GM12878 (cell line): ENCODE data around the gene ORC4.

Experiments used
- ATF7 ChIP-seq: fragments of 450-650 bp; IDR thresholded peaks from 2 replicates; pipeline ENCODE4 v1.6.1; 2016; ENCODE audit warnings: low read depth, mild to moderate bottlenecking
- BHLHE40 ChIP-seq, 2 experiments: fragments of 450-650 bp in 1 of 2; IDR thresholded peaks; 2 replicates each; pipeline ENCODE4 v1.6.1; 2011 to 2017; ENCODE audit warnings: low read depth in 2 of 2, borderline replicate concordance in 1 of 2, improper control_type of control experiment in 1 of 2, low read length in 1 of 2, mild to moderate bottlenecking in 1 of 2
- BMI1 ChIP-seq: fragments of 450-650 bp; IDR thresholded peaks from 2 replicates; pipeline ENCODE4 v1.6.1; 2016; ENCODE audit warnings: mild to moderate bottlenecking, moderate library complexity, borderline replicate concordance
- BRCA1 ChIP-seq: IDR thresholded peaks from 2 replicates; pipeline ENCODE4 v1.6.1; 2011; ENCODE audit warnings: low read depth, low read length, improper control_type of control experiment
- CTCF ChIP-seq, 3 experiments: IDR thresholded peaks in 2 of 3; conservative IDR thresholded peaks in 1 of 3; 2 replicates each; pipeline ENCODE4 v1.5.1; 2011; ENCODE audit warnings: low read depth in 3 of 3, low read length in 3 of 3, mild to moderate bottlenecking in 3 of 3, control low read depth in 2 of 3, moderate library complexity in 2 of 3, inconsistent platforms in 1 of 3, mixed read lengths in 1 of 3; ENCODE audit not compliant: control insufficient read depth in 2 of 3, insufficient read depth in 1 of 3; ENCODE audit errors: extremely low read depth in 1 of 3
- E2F4 ChIP-seq: IDR thresholded peaks from 2 replicates; pipeline ENCODE4 v1.6.1; 2012; ENCODE audit warnings: low read depth, low read length, improper control_type of control experiment
- POLR2A ChIP-seq: IDR thresholded peaks from 2 replicates; pipeline ENCODE4 v1.6.1; 2011; ENCODE audit warnings: low read depth, mild to moderate bottlenecking, low read length
- POLR2AphosphoS2 ChIP-seq: IDR thresholded peaks from 2 replicates; pipeline ENCODE4 v1.6.1; 2011; ENCODE audit warnings: low read depth, mild to moderate bottlenecking, low read length, improper control_type of control experiment, moderate library complexity
- POLR2AphosphoS5 ChIP-seq: IDR thresholded peaks from 2 replicates; pipeline ENCODE4 v1.6.1; 2011; ENCODE audit warnings: mild to moderate bottlenecking, low read length, inconsistent platforms
- RAD21 ChIP-seq: IDR thresholded peaks from 2 replicates; pipeline ENCODE4 v1.6.1; 2011; ENCODE audit warnings: mild to moderate bottlenecking, low read depth, low read length, moderate library complexity; ENCODE audit not compliant: insufficient read depth
- REST ChIP-seq: IDR thresholded peaks from 2 replicates; pipeline ENCODE4 v1.6.1; 2012; ENCODE audit warnings: mild to moderate bottlenecking, low read depth, low read length
- YBX1 ChIP-seq: fragments of 450-650 bp; IDR thresholded peaks from 2 replicates; pipeline ENCODE4 v1.6.1; 2016; ENCODE audit warnings: antibody characterized with exemption
- TF ChIP-seq, protein P1 (sequence below): IDR thresholded peaks from 2 replicates; pipeline ENCODE4 v1.6.1; 2011; ENCODE audit warnings: mild to moderate bottlenecking, low read depth, low read length, moderate library complexity; ENCODE audit not compliant: insufficient replicate concordance
- TF ChIP-seq, protein P2 (sequence below): fragments of 450-650 bp; IDR thresholded peaks from 2 replicates; pipeline ENCODE4 v1.6.1; 2016; ENCODE audit warnings: mild to moderate bottlenecking

DNA sequence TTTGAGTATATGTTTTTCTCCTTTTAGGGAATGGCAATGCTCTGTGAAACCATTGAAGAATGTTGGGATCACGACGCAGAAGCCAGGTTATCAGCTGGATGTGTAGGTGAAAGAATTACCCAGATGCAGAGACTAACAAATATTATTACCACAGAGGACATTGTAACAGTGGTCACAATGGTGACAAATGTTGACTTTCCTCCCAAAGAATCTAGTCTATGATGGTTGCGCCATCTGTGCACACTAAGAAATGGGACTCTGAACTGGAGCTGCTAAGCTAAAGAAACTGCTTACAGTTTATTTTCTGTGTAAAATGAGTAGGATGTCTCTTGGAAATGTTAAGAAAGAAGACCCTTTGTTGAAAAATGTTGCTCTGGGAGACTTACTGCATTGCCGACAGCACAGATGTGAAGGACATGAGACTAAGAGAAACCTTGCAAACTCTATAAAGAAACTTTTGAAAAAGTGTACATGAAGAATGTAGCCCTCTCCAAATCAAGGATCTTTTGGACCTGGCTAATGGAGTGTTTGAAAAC, 93.4 kb downstream of the ORC4 start:
- TF ChIP-seq YBX1 (no peak), BRCA1 (no peak), POLR2A (no peak), BHLHE40 (IDR thresholded peaks at IDR 0.05; ENCODE audit: borderline replicate concordance in 1 of 2, low read depth in 2 of 2, low read length in 1 of 2) (no peak), CTCF (IDR thresholded peaks at IDR 0.05 in 2 of 3, conservative IDR thresholded peaks at IDR 0.05 in 1 of 3; ENCODE audit: control insufficient read depth in 2 of 3, extremely low read depth in 1 of 3, insufficient read depth in 1 of 3, low read depth in 3 of 3, low read length in 3 of 3) (no peak), REST (no peak), BMI1 (no peak), ATF7 (no peak), POLR2AphosphoS2 (no peak), POLR2AphosphoS5 (no peak), E2F4 (no peak), RAD21 (no peak)
- TF ChIP-seq, protein P1, sequence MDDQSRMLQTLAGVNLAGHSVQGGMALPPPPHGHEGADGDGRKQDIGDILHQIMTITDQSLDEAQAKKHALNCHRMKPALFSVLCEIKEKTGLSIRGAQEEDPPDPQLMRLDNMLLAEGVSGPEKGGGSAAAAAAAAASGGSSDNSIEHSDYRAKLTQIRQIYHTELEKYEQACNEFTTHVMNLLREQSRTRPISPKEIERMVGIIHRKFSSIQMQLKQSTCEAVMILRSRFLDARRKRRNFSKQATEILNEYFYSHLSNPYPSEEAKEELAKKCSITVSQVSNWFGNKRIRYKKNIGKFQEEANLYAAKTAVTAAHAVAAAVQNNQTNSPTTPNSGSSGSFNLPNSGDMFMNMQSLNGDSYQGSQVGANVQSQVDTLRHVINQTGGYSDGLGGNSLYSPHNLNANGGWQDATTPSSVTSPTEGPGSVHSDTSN: no peak
- TF ChIP-seq, protein P2, sequence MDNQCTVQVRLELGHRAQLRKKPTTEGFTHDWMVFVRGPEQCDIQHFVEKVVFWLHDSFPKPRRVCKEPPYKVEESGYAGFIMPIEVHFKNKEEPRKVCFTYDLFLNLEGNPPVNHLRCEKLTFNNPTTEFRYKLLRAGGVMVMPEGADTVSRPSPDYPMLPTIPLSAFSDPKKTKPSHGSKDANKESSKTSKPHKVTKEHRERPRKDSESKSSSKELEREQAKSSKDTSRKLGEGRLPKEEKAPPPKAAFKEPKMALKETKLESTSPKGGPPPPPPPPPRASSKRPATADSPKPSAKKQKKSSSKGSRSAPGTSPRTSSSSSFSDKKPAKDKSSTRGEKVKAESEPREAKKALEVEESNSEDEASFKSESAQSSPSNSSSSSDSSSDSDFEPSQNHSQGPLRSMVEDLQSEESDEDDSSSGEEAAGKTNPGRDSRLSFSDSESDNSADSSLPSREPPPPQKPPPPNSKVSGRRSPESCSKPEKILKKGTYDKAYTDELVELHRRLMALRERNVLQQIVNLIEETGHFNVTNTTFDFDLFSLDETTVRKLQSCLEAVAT: no peak
